T-helper 1 cell treated with Interleukin-12 subunit alpha and Interleukin-12 subunit beta and Interleukin-4 antibody, amounts not matched to agents 30 μg/mL and 1 μg/mL, for 36 hours (primary cell): ENCODE results near the gene COX8A.

ENCODE experiments used
- H3K27ac Mint-ChIP-seq: one replicate; pipeline ENCODE4 v1.8.0; 2021; ENCODE audit warnings: mild to moderate bottlenecking, mixed read lengths
- H3K27me3 Mint-ChIP-seq: one replicate; pipeline ENCODE4 v1.8.0; 2021; ENCODE audit warnings: low read depth, mixed read lengths
- H3K36me3 Mint-ChIP-seq: one replicate; pipeline ENCODE4 v1.8.0; 2021; ENCODE audit warnings: low read depth, mixed read lengths
- H3K4me1 Mint-ChIP-seq: one replicate; pipeline ENCODE4 v1.8.0; 2021; ENCODE audit warnings: low read depth, mixed read lengths
- H3K4me3 Mint-ChIP-seq: one replicate; pipeline ENCODE4 v1.8.0; 2021; ENCODE audit warnings: mild to moderate bottlenecking, moderate library complexity, mixed read lengths
- H3K9me3 Mint-ChIP-seq: one replicate; pipeline ENCODE4 v1.8.0; 2021; ENCODE audit warnings: mixed read lengths

COX8A gene

DNA sequence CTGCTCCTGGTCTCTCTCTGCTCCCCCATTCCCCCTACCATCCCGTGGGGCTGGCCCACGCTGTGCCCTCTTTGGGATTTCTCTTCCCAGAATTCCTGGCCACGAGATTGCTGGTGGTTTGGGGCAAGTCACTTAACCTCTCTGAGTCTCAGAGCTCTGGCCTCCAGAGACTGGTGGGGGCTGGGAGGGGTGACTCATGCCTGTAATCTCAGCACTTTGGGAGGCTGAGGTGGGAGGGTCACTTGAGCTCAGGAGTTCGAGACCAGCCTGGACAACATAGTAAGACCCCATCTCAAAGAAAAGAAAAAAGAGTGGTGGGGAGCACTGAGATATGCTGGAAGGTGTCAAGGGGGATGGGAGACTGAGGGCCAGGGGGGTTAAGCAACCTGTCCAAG lies 30.2 kb downstream of the COX8A start:
- no peaks in the 10 kb centered on the region for H3K36me3 Mint-ChIP-seq
- H3K27ac Mint-ChIP-seq: no peak overlapping the region
- H3K4me3 Mint-ChIP-seq: no peak overlapping the region
- peaks cover 11% of the 10 kb centered on the region for H3K4me1 Mint-ChIP-seq
- H3K27me3 Mint-ChIP-seq: peaks cover 32% of the 10 kb centered on the region
- H3K9me3 Mint-ChIP-seq: no peaks in the 10 kb centered on the region

DNA sequence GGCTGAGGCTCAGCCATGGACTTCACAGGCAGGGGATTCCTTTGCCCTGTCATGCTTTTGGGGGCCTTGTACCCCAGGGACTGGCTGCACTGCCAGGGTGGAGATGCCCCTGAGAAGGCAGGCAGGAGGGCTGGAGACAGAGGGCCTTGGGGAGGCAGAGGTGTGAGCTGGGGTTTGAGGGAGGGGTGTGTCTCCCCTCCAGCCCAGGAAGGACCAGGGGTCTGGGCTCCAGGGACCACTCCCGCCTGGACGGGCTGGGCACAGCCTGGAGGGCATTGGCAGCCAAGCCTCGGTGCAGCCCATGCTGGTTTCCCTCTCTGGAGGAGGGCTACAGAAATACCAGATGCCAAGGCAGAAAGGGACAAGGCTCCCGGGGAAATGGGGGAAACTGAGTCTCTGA lies 31.3 kb downstream of the COX8A start:
- Mint-ChIP-seq H3K27me3 (peaks cover 32% of the 10 kb centered on the region), H3K36me3 (no peaks in the 10 kb centered on the region), H3K4me3 (no peak overlapping the region), H3K4me1 (peaks cover 11% of the 10 kb centered on the region), H3K27ac (no peak overlapping the region), H3K9me3 (peaks cover 8% of the 10 kb centered on the region)

DNA sequence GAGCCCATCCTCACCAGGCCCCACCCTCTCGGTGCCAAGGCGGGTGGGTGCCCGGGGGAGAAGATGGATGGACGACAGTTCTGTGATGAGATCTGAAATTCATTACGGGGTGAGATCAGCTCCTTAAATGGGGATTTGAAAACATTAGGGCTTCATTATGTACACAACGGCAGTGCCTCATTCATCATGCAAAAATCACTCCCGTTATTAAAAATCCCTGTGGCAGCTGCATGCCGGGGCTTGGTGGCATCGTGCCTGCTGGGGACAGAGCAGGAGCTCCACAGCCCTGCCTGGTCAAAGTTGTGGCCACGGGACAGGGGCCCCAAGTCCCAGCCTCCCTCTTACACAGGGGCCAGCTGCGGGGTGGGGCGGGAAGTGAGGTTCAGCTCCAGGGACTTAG lies 32.0 kb downstream of the COX8A start:
- H3K4me3 Mint-ChIP-seq: no peak overlapping the region
- no peaks in the 10 kb centered on the region for H3K36me3 Mint-ChIP-seq
- peaks cover 32% of the 10 kb centered on the region for H3K27me3 Mint-ChIP-seq
- H3K9me3 Mint-ChIP-seq: peaks cover 12% of the 10 kb centered on the region
- H3K4me1 Mint-ChIP-seq: peaks cover 6% of the 10 kb centered on the region
- H3K27ac Mint-ChIP-seq: no peak overlapping the region

DNA sequence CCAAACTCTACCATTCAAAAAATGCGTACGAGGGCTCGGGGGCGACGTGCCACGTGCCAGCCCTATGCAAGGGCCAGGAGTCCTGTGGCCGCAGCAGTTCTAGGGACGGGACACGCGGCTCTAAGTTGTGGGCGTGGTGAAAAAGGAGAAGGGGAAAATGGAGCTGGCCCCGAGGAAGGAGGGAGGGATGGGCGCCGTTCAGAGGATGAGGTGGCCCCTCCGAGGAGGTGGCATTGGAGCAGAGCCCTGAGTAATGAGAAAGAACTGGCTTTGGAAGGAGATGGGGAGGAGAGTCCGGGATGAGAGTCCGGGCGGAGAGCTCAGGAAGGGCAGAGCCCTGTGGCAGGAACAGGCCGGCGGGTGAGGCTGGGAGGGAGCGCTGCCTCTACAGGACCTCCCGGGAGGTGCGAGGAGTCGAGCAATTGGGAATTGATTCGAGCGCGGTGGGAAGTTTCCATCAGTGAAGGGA lies 32.8 kb downstream of the COX8A start:
- Mint-ChIP-seq H3K4me1 (peaks cover 6% of the 10 kb centered on the region), H3K9me3 (peaks cover 12% of the 10 kb centered on the region), H3K36me3 (no peaks in the 10 kb centered on the region), H3K4me3 (no peak overlapping the region), H3K27ac (no peak overlapping the region), H3K27me3 (peaks cover 32% of the 10 kb centered on the region)

DNA sequence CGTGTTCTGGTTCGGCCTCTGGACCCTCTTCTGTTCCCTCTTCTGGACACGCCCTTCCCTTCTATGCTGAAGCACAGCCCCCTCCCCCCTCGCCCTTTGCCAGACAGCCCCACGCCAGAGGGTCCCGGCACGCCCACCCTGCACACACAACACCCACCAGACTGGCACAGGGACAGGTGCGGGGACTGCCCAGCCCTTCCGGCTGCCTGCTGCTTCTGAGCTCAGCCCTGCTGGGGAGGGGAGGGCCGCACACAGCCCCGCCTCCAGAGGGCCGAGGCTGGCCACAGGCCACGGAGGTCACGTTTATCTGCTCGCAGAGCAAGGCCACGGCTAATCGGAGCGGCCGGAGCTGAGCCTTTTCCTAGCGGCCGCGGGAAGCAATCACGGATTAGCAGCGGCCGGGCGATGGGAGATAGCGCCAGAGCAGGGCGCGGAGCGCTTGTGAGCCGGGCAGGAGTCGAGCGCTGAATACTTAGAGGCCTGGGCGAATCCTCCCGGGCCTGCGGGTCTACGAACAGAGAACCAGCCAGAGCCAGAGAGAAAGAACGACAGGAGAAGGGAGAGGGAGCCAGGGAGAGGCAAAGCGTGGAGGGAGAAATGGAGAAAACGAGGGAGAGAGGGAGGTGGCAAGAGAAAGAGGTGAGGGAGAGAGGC lies 33.3 kb downstream of the COX8A start:
- H3K4me1 Mint-ChIP-seq: peaks cover 6% of the 10 kb centered on the region
- H3K9me3 Mint-ChIP-seq: peaks cover 12% of the 10 kb centered on the region
- H3K27me3 Mint-ChIP-seq: peaks cover 32% of the 10 kb centered on the region
- H3K36me3 Mint-ChIP-seq: no peaks in the 10 kb centered on the region
- H3K27ac Mint-ChIP-seq: no peak overlapping the region
- H3K4me3 Mint-ChIP-seq: no peak overlapping the region

DNA sequence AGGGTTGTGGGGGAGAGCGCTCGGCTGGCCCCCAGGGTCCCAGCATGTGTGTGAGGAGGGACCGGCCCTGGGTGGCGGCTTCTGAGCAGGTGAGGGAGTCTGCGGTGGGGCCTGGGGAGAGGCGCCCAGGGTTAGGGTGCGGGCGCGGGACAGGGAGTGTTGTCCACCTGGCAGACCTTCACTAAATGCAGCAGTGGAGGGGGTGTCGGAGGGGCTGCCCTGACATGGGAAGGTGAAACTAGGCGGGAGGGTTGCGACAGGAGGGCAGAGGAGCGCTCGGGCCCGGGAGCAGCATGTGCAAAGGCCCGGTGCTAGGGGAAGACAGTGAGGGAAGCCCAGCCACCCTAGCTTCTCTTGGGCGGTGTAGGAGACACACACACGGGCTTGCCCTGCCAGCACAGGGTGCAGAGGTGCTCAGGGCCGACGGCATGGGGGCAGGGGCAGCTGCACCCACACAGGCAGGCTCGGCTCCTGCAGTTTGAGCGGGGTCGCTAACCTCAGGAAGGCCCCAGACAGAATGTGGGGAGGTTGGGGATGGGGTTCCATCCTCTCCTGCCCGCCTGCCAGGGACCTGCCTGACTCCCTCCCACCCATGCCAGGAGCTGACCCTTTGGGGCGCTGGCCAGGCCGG lies 34.0 kb downstream of the COX8A start:
- H3K27me3 Mint-ChIP-seq: peaks cover 32% of the 10 kb centered on the region
- no peak overlapping the region for H3K4me3 Mint-ChIP-seq
- peaks cover 6% of the 10 kb centered on the region for H3K4me1 Mint-ChIP-seq
- peaks cover 12% of the 10 kb centered on the region for H3K9me3 Mint-ChIP-seq
- no peak overlapping the region for H3K27ac Mint-ChIP-seq
- H3K36me3 Mint-ChIP-seq: no peaks in the 10 kb centered on the region

DNA sequence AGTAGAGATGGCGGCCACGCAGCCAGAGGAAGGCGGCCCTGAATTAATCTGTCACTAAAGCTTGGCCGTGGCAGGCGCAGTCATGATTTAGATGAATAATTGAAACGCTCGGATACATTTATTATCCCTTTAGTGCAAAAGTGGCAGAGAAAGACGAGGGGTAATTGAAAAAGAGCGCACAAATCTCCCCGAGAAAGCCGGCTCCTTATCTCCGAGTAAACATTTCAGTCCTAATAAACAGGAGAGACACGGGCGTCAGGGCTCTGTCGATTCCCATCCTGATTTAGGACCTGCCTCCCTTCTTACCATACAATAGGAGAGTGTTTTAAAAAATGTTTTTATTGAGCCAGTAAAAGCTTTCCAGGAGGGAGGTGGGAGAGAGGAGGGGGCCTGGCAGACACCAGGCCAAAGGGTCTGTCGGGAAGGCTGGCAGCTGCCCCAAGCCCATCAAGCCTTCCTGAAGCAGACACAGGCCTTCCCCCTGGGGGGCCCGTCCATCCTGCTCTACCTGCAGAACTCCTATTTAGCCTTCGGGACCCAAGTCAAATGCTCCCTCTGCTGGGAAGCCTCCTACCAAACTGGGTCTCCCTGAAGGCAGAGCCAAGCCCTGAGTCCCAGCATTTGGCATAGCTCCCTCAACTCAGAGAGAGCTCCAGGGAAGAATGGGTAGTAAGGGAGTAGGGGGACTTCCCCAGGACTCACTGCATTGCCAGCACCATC lies 34.7 kb downstream of the COX8A start:
- H3K27me3 Mint-ChIP-seq: peaks cover 32% of the 10 kb centered on the region
- peaks cover 6% of the 10 kb centered on the region for H3K4me1 Mint-ChIP-seq
- no peak overlapping the region for H3K27ac Mint-ChIP-seq
- H3K4me3 Mint-ChIP-seq: no peak overlapping the region
- H3K9me3 Mint-ChIP-seq: peaks cover 12% of the 10 kb centered on the region
- no peaks in the 10 kb centered on the region for H3K36me3 Mint-ChIP-seq

DNA sequence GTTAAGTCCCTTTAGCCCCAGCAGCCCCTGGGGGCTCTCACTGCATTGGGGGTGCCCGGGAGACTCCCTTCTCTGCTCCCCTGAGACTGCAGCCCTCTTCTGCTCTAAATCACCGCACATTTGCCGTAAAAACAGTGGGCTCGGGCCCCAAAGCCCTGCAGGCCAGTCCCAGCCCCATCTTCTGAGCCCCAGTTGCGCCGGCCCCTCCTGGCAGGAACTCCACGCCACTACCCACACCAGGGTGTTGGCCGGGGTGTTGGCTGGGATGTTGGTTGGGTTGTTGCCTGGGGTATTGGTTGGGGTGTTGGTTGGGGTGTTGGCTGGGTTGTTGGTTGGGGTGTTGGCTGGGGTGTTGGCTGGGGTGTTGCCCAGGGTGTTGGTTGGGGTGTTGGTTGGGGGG lies 35.3 kb downstream of the COX8A start:
- H3K36me3 Mint-ChIP-seq: no peaks in the 10 kb centered on the region
- peaks cover 32% of the 10 kb centered on the region for H3K27me3 Mint-ChIP-seq
- H3K4me3 Mint-ChIP-seq: no peak overlapping the region
- peaks cover 12% of the 10 kb centered on the region for H3K9me3 Mint-ChIP-seq
- no peak overlapping the region for H3K27ac Mint-ChIP-seq
- peaks cover 6% of the 10 kb centered on the region for H3K4me1 Mint-ChIP-seq

DNA sequence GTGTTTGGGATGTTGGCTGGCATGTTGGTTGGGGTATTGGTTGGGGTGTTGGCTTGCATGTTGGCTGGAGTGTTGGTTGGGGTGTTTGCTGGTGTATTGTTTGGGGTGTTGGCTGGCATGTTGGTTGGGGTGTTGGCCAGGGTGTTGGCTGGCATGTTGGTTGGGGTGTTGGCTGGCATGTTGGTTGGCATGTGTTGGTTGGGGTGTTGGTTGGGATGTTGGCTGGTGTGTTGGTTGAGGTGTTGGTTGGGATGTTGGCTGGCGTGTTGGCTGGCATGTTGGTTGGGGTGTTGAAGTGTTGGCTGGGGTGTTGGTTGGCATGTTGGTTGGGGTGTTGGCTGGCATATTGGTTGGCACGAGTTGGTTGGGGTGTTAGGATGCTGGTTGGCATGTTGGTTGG lies 36.4 kb downstream of the COX8A start:
- H3K4me1 Mint-ChIP-seq: peaks cover 6% of the 10 kb centered on the region
- no peak overlapping the region for H3K4me3 Mint-ChIP-seq
- no peak overlapping the region for H3K27ac Mint-ChIP-seq
- H3K27me3 Mint-ChIP-seq: peaks cover 32% of the 10 kb centered on the region
- H3K9me3 Mint-ChIP-seq: peaks cover 12% of the 10 kb centered on the region
- H3K36me3 Mint-ChIP-seq: no peaks in the 10 kb centered on the region

DNA sequence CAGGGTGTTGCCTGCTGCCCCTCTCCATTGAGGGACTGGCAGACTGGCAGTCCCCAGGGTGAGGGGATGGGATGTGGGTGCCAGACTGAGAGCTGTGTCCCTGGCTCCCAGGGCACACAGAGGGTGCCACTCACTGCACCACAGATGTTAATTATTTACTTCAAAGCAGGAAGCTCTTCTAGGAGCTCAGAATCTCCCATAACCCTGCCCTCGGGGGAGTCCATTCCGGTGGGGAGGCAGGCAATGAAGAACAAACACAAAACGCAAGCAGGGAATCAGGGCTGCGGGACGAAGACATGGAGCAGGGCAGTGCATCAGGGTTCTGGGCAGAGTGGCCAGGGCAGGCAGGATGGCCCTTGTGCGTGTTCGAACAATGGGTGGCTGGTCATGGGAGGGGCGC lies 37.0 kb downstream of the COX8A start:
- Mint-ChIP-seq H3K27ac (no peak overlapping the region), H3K4me1 (peaks cover 6% of the 10 kb centered on the region)

DNA sequence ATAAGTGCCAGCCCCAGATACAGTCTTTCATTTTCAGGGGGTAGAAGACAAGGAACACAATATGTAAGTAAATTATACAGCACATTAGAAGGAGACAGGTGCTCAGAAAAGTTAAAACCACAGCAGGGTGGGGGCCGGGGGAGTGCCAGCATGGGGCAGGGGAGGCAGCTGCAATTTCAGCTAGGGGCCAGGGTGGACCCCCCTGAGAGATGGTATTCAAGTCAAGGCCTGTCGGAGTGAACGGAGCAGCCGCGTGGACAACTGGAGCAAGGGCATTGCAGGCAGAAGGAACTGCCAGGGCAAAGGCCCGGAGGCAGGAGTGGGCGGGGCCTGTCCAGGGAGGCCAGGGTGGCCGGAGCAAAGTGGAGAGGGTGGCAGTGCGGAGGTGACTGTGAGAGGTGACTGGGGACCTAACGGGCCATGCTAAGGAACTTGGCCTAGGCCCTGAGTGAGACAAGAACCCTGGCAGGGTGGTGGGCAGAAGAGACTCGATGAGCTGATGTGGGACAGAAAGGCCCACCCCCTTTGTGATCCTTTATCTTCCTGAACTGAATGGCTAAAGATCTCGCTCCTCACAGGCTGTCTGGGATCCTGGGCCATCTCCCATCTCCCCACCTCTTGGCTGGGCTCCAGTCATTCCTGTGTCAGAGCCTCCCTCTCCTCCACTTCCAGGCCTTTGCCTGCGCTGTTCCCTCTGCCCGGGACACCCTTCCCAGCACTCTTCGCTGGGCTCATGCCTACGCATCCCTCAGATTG lies 38.9 kb downstream of the COX8A start:
- H3K4me1 Mint-ChIP-seq: no peaks in the 10 kb centered on the region
- H3K36me3 Mint-ChIP-seq: no peaks in the 10 kb centered on the region
- peaks cover 8% of the 10 kb centered on the region for H3K27me3 Mint-ChIP-seq
- H3K4me3 Mint-ChIP-seq: no peak overlapping the region
- H3K9me3 Mint-ChIP-seq: peaks cover 12% of the 10 kb centered on the region
- no peak overlapping the region for H3K27ac Mint-ChIP-seq

More for the DNA sequence above, 37.0 kb downstream of the COX8A start:
- Mint-ChIP-seq H3K36me3 (no peaks in the 10 kb centered on the region), H3K4me3 (no peak overlapping the region), H3K9me3 (peaks cover 12% of the 10 kb centered on the region), H3K27me3 (peaks cover 28% of the 10 kb centered on the region)

DNA sequence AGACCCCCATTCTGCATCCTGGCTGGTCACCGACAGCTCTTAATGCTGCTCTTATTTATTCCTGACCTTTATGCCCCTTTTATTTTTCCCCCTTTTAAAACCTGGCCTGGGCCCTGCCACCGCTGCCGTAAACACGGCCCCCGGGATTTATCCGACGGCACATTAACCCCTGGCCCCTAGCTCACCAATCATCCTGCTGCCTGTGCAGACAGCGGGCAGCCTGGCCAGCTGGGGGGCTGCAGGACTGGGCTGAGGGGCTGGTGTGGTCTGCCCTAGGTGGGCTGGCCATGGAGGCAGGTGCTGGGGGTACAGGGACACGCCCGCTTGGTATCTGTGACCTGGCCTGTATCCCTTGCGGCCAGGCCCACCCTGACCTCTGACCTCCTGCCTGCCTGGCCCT lies 39.9 kb downstream of the COX8A start:
- H3K36me3 Mint-ChIP-seq: no peaks in the 10 kb centered on the region
- H3K4me3 Mint-ChIP-seq: no peak overlapping the region
- no peak overlapping the region for H3K27ac Mint-ChIP-seq
- no peaks in the 10 kb centered on the region for H3K4me1 Mint-ChIP-seq
- no peaks in the 10 kb centered on the region for H3K27me3 Mint-ChIP-seq
- H3K9me3 Mint-ChIP-seq: peaks cover 12% of the 10 kb centered on the region

DNA sequence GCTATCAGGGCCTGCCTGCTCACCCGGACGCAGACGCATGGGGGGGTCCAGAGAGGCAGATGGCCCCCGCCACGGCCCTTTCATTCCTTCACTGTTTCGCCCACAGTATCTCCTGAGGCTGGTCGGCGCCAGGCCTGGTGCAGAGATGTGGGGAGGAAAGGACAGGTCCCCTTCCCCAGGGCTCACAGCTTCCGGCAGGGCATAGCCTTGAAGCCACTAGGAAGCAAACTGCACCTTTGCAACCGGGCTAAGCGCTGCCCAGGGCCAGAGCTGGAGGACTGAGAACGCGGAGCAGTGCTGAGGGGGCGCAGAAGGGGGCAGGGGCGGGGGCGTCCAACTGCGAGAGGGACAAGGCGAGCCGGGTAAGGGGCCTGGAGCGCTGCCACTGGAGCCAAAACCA lies 41.1 kb downstream of the COX8A start:
- no peak overlapping the region for H3K27ac Mint-ChIP-seq
- H3K27me3 Mint-ChIP-seq: no peaks in the 10 kb centered on the region
- peaks cover 6% of the 10 kb centered on the region for H3K9me3 Mint-ChIP-seq
- H3K4me1 Mint-ChIP-seq: no peaks in the 10 kb centered on the region
- H3K36me3 Mint-ChIP-seq: no peaks in the 10 kb centered on the region
- H3K4me3 Mint-ChIP-seq: no peak overlapping the region

DNA sequence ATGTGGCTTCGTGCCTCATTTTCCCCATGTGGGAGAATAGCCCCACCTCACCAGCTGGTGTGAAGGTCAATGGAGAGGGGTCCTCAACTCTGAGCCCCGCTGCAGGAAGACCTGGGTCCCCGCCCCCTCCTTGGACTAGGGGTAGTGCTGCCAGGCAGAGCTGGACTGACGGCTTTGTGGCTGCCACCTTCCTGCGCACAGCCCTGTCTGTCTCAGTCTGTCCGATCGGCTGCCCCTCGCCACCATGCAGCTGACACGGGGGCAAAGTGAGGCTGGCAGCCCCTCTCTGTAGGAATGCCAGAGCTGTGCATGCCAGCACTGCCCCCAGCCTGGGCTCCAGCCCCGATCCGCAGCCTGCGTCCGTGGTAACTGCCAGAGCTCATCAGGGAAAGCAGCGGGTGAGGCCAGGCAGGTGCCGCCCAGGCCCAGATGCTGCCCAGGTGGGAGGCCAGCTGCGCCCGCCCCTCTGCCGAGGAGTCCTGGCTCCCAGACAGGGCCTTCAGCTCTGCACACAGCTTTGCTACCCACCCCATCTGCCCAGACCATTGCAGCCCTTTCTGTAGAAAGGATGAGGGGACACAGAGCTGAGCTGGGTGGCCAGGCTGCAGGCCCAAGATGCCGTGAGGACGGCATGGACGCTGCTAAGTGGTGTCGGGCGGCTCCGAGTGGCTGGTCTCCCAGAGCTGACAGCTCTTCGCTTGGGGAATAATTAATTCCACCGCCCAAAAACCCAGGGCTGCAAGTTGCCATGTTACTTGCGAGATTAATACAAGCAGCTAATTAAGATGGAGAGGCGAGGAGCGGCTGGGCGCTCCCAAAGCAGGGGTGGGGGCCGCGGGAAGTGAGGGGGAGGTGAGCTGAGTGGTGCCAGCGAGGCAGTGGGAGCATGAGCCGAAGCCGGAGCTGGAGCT lies 41.8 kb downstream of the COX8A start:
- Mint-ChIP-seq H3K27me3 (no peaks in the 10 kb centered on the region), H3K4me1 (no peaks in the 10 kb centered on the region), H3K27ac (no peak overlapping the region), H3K9me3 (peaks cover 2% of the 10 kb centered on the region), H3K36me3 (no peaks in the 10 kb centered on the region), H3K4me3 (no peak overlapping the region)
